GM06990 (cell line): ENCODE measurements around the gene CHI3L2.
A peak's percentile ranks its signal among the peaks of the same experiment; 100 is the strongest.
"Not testable (repeated sequence)": the region's sequence is repeated elsewhere in the genome, so short reads cannot be mapped to it uniquely, and the experiment has no call there.

Source experiments
- DNase-seq: peaks from one replicate; pipeline ENCODE4 v3.0.0-alpha.2; 2011; ENCODE audit not compliant: insufficient read length; ENCODE audit errors: extremely low read depth
- H3K27me3 ChIP-seq: replicated peaks from 2 replicates; pipeline ENCODE4 v1.6.0; 2011; ENCODE audit warnings: low read length; ENCODE audit not compliant: control insufficient read depth, insufficient read depth
- H3K36me3 ChIP-seq: 2 replicates; pipeline ENCODE4 v1.5.1; 2011; ENCODE audit warnings: low read length; ENCODE audit not compliant: control insufficient read depth, insufficient read depth
- H3K4me3 ChIP-seq: replicated peaks from 2 replicates; pipeline ENCODE4 v1.5.1; 2011; ENCODE audit warnings: low read depth, mild to moderate bottlenecking, control low read depth, low read length
- TF ChIP-seq, protein P1 (sequence below): IDR thresholded peaks from 2 replicates; pipeline ENCODE4 v1.5.1; 2011; ENCODE audit warnings: low read length, control low read depth, mild to moderate bottlenecking, inconsistent platforms; ENCODE audit not compliant: insufficient read depth, poor library complexity, severe bottlenecking

The CHI3L2 gene

DNA sequence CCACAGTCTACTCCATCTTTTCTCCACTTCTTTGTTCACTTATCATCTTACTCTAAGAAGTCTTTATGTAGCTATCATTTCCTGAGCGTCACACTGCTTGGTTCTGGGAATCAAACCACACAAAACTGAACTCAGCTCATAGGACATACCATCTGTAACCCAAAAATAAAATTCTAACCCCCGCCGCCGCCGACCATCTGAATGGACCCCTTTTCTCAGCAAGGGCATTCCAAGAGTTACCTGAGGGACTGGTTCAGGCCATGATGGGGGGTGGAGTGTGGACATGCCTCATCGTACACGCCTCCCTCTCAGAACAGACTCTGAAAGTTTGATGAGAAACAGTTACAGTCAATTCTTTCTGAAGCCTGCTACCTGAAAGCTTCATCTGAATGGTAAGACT is 12.6 kb upstream of the CHI3L2 start:
- Histone ChIP-seq H3K4me3 (no peak overlapping the region), H3K27me3 (no peaks in the 10 kb centered on the region), H3K36me3 (no peaks in the 10 kb centered on the region)
- DNase-seq: peak; percentile 67
- TF ChIP-seq, protein P1, sequence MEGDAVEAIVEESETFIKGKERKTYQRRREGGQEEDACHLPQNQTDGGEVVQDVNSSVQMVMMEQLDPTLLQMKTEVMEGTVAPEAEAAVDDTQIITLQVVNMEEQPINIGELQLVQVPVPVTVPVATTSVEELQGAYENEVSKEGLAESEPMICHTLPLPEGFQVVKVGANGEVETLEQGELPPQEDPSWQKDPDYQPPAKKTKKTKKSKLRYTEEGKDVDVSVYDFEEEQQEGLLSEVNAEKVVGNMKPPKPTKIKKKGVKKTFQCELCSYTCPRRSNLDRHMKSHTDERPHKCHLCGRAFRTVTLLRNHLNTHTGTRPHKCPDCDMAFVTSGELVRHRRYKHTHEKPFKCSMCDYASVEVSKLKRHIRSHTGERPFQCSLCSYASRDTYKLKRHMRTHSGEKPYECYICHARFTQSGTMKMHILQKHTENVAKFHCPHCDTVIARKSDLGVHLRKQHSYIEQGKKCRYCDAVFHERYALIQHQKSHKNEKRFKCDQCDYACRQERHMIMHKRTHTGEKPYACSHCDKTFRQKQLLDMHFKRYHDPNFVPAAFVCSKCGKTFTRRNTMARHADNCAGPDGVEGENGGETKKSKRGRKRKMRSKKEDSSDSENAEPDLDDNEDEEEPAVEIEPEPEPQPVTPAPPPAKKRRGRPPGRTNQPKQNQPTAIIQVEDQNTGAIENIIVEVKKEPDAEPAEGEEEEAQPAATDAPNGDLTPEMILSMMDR: no peak

DNA sequence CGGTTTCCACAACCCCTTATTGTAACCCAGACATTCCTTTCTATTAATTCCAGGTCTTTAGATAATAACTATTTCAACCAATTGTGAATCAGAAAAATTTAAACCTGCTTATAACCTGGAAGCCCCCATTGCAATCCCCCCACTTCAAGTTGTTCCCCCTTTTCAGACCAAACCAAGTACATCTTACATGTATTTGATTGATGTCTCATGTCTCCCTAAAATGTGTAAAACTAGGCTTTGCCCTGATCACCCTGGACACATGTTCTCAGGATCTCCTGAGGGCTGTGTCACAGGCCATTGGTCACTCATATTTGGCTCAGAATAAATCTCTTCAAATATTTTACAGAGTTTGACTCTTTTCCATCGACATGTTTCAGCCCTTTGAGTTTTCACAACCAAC is 12.2 kb upstream of the CHI3L2 start:
- not testable (repeated sequence) for H3K27me3 ChIP-seq, H3K36me3 ChIP-seq, DNase-seq
- H3K4me3 ChIP-seq: peak overlapping the region; percentile 12; the same call in 1 of the 2 replicates

DNA sequence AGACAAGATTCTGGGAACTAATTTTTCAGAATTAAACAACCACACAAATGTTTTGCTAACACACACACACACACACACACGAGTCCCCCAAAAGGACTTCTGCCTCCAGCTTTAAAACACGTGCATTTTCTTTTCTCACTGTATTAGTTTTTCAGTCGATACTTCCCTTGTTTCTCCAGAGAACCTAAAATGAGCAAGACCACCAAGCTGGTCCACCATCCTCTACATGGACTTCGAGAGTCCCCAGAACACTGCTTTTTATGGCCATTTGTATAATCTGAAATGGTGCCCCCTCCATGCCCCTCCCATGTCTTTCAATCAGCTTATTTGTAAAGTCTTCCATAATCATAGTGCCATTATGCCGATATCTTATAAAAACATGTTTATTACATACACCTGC is 10.8 kb upstream of the CHI3L2 start:
- Histone ChIP-seq H3K36me3 (no peaks in the 10 kb centered on the region), H3K27me3 (no peaks in the 10 kb centered on the region), H3K4me3 (no peak overlapping the region)
- TF ChIP-seq, protein P1: no peak
- DNase-seq: no peak

DNA sequence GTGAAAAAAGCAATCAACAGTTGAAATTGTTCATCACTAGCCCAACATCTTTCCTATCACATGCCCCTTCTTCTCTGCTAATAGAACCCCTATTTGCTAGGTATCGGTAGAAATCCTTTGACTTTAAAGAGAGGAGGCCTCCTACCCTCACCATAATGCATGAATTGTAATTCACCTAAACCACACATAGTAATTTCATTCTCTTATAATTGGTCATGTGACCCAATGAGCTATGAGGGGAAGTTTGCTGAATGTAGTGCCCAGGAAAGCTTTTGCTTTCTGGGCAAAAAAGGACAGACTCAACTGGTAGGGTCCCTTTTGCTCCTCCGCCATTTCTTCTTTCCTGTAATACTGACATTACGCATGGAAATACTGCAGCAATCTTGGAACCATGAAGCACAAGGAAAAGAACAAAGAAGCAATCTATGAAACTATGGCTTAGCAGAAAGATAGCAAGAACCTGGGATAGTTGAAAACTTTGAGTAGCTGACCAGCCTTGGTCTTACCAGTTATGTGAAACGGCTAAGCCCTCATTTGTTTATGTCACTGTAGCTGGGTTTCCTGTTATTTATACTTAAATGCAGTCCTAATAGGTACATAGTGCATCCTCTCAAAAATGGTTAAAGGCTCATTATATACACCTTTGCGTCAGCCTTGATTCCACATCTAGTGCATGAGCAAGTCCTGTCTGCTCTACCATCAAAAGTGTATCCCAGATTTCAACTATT is 10.2 kb upstream of the CHI3L2 start:
- no peak overlapping the region for H3K4me3 ChIP-seq
- TF ChIP-seq, protein P1: no peak
- no peaks in the 10 kb centered on the region for H3K36me3 ChIP-seq
- H3K27me3 ChIP-seq: no peaks in the 10 kb centered on the region
- peak; percentile 50 for DNase-seq

DNA sequence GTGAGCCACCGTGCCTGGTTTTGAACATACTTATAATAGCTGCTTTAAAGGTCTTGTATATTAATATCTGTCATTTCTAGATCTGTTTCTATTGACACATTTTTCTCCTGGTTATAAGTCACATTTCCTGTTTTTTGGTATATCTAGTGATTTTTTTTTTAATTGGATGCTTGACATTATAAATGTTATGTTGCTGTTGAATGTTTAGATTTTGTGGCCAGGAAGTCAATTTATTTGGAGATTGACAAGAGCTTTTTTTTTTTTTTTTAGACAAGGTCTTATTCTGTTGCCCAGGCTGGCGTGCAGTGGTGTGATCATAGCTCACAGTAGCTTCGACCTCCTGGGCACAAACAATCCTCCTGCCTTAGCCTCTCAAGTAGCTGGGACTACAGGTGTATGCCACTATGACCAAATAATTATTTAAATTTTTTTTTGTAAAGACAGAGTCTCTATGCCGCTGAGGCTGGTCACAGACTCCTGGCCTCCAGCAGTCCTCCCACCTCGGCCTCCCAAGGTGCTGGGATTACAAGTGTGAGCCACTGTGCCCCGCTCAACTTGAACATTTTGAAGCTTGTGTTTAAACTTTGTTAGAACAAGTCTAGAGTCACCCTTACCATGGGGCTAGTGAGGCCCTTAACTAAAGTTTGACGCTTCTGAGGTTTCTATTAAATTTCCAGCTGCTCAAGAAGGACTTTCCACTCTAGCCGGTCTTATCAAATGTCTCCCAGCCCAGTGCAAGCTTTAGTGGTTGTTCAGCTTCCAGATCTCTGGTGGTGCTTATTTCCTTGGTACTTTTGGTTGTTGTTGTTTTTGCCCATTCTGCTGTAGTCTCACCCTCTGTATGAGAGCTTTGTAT is 8.6 kb upstream of the CHI3L2 start:
- no peaks in the 10 kb centered on the region for H3K27me3 ChIP-seq
- TF ChIP-seq, protein P1: no peak
- H3K4me3 ChIP-seq: no peak overlapping the region

More for the DNA sequence above, 8.6 kb upstream of the CHI3L2 start:
- no peaks in the 10 kb centered on the region for H3K36me3 ChIP-seq
- peak; percentile 49 for DNase-seq
